Urothelium cell line (cell line): ENCODE data around the gene ACSS3.
"Not testable (repeated sequence)": the region's sequence is repeated elsewhere in the genome, so short reads cannot be mapped to it uniquely, and the experiment has no call there.

Experiments used
- DNase-seq: peaks from one replicate; pipeline ENCODE4 v3.0.0; 2011; ENCODE audit warnings: low spot score, mixed read lengths
- FAIRE-seq: peaks from 2 replicates; lab custom pipeline; 2011; peaks lifted over from hg19 to GRCh38; lab: Jason Lieb, UNC

Gene ACSS3

DNA sequence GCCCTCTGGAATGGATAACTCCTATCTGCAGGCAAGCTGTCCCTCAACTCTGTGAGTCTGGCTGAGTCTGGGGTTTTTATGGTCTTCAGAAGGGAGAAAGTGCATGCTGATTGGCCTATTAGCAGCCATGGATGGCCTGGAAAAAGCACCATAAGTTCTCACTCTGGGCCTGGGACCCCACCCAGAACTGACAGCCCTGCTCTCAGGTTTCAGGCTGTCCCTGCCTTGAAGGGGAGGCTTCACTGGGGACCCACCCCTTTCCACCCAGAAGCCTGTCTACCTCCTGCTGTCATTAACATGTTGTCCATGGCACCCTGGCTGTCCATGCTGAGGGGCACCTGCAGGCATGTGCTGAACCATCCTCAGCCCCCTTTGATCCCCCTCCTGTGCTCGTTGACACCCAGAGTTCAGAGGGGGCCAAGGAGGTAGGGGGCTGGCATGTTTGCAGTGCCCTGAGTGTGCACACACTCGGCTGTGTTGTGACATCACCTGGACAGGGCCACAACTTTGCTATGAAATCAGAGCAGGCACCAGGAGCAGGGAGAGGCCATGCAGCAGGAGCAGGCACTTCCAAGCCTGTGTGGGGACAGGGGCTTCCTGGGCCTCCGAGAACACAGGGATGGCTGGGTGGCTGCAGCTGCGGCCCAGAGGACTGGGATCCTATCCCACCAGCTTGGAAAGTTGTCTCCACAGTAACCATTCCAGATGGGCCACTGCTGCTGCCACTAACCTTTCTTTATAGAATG is 84.7 kb downstream of the ACSS3 start:
- no peak for FAIRE-seq

DNA sequence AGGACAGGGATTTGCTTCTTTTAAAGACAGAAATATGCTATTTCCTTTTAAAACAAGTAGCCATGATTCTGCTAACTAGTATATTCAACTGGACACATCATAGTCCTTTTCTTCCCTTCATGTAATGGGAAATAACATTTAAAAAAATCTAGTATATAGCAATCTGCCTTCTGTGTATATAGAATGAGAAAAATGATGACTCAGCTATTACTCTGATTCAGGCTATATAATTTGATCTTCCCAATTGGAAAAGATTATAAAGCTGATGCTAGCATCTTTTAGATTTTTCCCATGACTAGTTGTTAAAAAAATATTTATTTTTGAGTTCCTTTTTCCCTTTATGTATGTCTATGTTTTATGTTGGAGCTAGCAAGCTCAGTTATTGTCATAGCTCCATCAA is 86.9 kb downstream of the ACSS3 start:
- DNase-seq (no peak), FAIRE-seq (no peak)

More for the DNA sequence above, 84.7 kb downstream of the ACSS3 start:
- no peak for DNase-seq

- FAIRE-seq: no peak
Observed at GRCh38 chr12:81166790-81167189, 88.9 kb downstream of the ACSS3 start.

GRCh38 chr12:81167694-81168093 is 89.8 kb downstream of the ACSS3 start:
- DNase-seq (peak; percentile 8), FAIRE-seq (no peak)

More at GRCh38 chr12:81166790-81167189, 88.9 kb downstream of the ACSS3 start:
- no peak for DNase-seq

DNA sequence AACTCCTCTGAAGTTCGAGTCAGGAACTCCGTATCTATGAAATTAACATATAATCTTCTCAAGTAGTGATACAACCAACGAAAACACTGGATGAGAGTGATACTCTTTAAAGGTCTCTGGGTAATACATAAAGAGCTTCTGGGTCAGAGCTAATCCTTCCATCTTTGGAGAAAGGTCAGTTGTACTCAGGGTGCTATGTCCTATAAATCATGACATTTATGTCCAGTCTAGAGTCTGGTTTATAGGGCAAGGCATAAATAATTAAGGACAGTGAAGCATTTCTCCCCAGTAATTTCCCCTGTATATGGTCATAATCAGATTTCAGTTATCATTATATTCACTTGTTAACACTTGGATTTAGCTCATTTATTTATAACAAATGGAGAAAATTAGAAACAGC is 90.6 kb downstream of the ACSS3 start:
- DNase-seq: no peak
- FAIRE-seq: no peak

DNA sequence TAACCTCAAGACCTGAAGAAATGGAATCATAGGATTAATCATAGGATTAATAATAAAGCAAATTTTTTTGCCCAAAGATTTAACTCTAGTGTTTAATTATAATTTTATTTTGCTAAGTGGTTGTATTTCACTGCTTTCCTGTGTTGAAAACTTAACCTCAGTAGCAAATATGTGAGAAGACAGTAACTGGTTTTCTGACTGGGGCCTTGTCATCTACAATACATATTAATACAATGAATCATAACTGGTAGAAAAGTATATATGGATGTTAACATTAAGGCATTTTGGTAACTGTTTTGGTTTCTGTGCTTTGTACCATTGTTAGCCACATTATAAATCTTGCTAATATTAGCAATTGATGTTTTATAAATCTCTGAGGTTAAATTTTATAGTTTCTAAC is 92.2 kb downstream of the ACSS3 start:
- no peak for DNase-seq
- no peak for FAIRE-seq

DNA sequence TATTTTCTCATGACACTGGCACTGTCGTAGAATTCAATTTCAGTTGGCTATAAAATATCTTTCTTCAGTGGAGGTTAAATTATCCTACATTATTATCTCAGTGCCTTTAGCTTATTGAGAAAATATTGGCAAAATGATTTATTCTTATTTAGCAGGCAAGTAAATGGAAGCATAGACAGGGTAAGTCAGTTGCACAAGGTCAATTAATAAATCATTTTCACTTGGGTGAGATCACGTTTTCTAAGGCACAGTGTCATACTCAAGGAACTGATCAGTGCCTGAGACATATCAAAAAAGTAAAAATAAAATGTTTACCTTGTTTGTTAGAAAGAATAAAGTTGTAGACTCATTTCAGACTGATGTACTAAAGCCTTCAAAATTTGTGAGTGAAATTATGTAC is 95.0 kb downstream of the ACSS3 start:
- FAIRE-seq (no peak), DNase-seq (no peak)

- DNase-seq: no peak
- FAIRE-seq: no peak
Observed at GRCh38 chr12:81174664-81175063, 96.8 kb downstream of the ACSS3 start.

DNA sequence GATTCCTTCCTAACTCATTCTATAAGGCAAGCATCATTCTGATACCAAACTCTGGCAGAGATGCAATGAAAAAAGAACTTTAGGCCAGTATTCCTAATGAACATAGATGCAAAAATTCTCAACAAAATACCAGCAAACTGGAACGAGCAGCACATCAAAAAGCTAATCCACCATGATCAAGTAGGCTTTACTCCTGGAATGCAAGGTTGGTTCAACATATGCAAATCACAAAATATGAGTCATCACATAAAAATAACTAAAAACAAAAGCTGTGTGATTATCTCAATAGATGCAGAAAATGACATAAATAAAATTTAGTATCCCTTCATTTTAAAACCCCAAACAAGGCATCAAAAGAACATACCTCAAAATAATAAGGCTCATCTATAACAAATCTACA is 98.9 kb downstream of the ACSS3 start:
- FAIRE-seq: no peak
- DNase-seq: no peak

DNA sequence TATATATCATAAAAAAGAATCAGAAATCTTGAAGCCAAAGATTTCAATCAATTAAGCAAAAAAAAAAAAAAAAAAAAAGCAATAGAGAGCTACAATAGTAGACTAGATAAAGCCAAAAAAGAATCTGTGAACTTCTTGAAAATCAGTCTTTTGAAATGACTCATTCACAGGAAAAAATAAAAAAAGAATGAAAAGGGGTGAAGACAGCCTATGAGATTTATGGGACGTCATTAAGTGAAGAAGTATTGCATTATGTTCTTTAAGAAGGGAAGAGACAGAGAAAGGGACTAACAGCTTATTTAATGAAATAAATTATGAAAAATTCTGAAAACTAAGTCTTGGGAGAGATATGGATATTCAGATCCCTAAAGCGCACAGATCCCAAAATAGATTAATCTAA is 103.8 kb downstream of the ACSS3 start:
- no peak for FAIRE-seq

GRCh38 chr12:81187686-81188085 is 109.8 kb downstream of the ACSS3 start:
- no peak for FAIRE-seq
- DNase-seq: no peak

More for the DNA sequence above, 103.8 kb downstream of the ACSS3 start:
- no peak for DNase-seq

- DNase-seq (no peak), FAIRE-seq (no peak)
Observed at GRCh38 chr12:81196595-81196994, 118.7 kb downstream of the ACSS3 start.

GRCh38 chr12:81200561-81200960 is 122.7 kb downstream of the ACSS3 start:
- FAIRE-seq, DNase-seq: not testable (repeated sequence)

DNA sequence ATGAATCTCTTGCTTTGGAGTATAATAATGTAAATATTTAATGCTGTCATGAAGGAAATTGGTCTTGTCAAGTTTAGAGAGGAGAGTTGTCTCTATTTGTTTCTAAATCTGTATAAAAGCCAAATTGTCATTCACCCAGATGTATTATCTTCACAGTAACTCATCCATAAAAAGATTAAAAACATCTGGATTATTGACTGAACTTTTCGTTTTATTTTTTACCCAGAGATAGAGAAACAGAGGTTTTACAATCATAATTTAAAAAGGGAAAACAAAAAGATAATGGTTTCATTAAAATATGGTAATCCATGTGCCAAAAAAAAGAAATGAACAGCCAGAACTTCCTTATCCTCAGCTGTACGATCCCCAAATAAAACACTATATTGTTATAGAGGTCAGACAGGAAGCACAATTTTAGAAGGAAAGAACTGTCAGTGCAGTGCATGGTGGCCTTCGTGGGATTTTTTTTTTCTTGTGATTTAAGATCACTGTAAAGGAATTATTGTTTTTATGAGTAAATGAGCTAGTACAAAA is 125.9 kb downstream of the ACSS3 start:
- no peak for DNase-seq
- FAIRE-seq: no peak

- FAIRE-seq: no peak
Observed at GRCh38 chr12:81205416-81205815, 127.5 kb downstream of the ACSS3 start.

DNA sequence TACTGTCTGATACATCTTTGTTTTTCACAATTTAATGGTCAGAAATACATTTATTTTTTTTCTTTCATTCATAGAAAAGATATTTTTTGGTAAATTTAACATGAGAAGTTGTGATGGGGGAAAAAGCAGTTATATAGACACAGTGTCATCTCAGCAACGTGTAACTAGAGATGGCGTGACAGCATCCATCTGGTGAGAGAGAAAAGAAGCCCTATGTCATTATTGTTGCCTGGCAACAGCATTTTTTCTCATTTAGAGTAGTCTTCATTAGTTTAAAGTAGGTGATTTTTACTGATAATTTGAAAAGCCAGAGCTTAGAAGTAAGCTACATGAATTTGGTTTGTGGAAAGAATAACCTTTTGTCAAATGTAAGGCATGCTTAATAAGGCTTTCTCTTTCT is 128.6 kb downstream of the ACSS3 start:
- FAIRE-seq (no peak), DNase-seq (no peak)

More at GRCh38 chr12:81205416-81205815, 127.5 kb downstream of the ACSS3 start:
- DNase-seq: no peak

GRCh38 chr12:81207173-81207572 is 129.3 kb downstream of the ACSS3 start:
- DNase-seq: no peak
- FAIRE-seq: no peak

DNA sequence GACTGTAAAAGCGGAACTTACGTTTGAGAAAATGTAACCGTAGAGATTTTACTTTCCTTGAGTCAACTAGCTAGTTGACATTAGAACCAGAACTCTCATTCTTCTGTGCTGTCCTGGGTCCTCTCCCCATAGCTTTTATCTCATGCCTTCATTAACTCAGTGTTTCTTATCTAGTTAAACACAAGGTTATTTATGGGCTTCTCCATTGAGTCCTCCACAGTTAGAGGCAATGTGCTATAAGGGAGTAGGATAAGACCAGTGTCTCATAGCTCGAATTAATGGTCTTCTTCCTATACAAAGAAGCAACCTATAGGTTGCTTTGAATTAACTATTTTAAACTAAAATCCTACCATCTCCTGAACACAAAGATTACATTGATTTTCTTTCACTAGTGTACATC is 129.8 kb downstream of the ACSS3 start:
- FAIRE-seq: no peak
- DNase-seq: no peak

DNA sequence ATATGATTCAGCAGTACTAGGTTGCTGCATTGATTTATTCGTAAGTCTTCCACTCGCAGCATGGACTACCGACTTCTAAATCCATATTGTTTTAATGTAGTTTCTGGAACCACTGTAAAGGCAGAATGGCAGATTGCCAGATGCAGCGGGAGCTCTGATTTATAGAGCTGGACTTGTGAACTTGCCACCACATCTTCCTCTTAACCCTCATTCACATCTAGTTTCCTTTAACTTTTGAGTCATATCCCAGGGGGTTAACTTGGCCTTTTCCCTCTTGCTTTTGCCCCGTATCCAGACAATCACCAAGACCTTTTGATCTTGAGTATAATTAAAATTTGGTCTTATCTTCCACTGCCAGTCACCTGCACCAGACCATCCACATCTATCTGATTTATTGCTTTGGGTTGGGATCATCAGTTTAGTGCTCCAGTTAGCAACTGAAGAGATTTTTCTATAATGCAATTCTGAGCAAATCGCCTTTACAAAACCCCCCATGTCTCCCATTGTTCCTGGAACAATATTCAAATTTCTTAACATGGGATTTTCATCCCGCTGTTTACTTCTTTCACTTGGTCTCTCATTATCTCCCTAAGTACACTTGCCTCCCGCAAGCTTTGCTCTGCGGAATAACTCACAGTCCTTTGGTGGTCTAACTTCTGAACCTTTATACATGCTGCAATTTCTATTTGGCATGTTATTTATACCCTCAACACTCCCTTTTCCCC is 130.5 kb downstream of the ACSS3 start:
- FAIRE-seq (no peak), DNase-seq (no peak)

DNA sequence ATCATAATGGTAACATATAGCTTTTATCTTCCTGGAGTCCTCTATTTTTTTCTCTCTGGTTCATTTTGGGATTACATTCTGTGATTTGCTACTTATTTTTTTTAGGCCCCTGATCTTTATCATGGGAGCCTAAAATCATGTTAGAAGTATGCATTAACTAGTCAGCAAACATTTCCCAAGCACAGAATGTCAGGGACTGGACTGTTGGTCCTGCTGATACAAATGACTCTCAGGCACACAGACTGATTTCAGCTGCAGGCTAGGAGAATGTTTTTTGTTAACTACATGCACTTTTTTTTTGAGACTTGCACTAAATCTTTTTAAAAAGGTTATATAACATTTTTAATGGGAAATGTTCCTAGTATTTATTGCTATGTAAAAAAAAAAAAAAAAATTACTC is 131.1 kb downstream of the ACSS3 start:
- FAIRE-seq (no peak), DNase-seq (no peak)

- peak; percentile 2 for DNase-seq
- not testable (repeated sequence) for FAIRE-seq
Observed at GRCh38 chr12:81209772-81210225, 131.9 kb downstream of the ACSS3 start.

DNA sequence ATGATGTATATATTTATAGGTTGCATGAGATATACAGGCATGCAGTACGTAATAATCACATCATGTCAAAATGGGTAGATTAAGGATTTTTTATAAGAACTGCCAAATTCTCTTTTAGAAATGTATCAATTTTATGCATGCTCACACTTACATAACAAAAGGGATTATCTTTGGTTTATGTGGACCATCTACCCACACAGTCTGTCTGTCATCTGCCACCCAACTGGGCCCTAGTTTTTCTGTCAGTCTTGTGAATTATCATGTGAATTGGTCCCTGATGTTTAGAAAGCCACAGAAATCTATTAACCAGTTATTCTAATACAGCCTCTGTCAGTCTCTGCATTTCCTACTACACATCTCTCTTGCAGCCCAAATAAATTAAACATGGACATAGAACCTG is 133.4 kb downstream of the ACSS3 start:
- no peak for DNase-seq
- no peak for FAIRE-seq
